Occipital lobe (tissue), 2 donors: ENCODE results near the gene SNAP29. TPM values are rescaled to one million over a fixed set of nuclear protein-coding genes. Genes with fewer than 3 reads are reported as not detected.
"Not testable (repeated sequence)": the region's sequence is repeated elsewhere in the genome, so short reads cannot be mapped to it uniquely, and the experiment has no call there.

Experiments
- DNase-seq: peaks from one replicate; lab custom pipeline; 2025; lab: John Stamatoyannopoulos, UW
- total RNA-seq: library from RNA; depleted of rRNA; stranded (reverse); fragments of >200 nt; gene quantifications from one replicate; pipeline ENCODE4 v1.2.3, GENCODE V29; 2014

The SNAP29 gene
- total RNA-seq, 1 donor from 2014 or later = 6.1 TPM

DNA sequence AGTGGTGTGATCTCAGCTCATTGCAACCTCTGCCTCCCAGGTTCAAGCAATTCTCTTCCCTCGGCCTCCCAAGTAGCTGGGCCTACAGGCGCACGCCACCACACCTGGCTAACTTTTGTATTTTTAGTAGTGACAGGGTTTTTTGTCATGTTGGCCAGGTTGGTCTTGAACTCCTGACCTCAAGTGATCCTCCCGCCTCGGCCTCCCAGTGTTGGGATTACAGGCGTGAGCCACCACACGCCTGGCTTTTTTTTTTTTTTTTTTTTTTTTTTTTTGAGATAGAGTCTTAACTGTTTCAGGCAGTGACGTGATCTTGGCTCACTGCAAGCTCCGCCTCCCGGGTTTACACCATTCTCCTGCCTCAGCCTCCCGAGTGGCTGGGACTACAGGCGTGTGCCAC is 71.6 kb downstream of the SNAP29 start:
- DNase-seq = not testable (repeated sequence)

GRCh38 chr22:20931126-20931654 is 72.4 kb downstream of the SNAP29 start:
- DNase-seq = no peak

GRCh38 chr22:20933910-20934309 is 75.1 kb downstream of the SNAP29 start:
- DNase-seq = no peak

DNA sequence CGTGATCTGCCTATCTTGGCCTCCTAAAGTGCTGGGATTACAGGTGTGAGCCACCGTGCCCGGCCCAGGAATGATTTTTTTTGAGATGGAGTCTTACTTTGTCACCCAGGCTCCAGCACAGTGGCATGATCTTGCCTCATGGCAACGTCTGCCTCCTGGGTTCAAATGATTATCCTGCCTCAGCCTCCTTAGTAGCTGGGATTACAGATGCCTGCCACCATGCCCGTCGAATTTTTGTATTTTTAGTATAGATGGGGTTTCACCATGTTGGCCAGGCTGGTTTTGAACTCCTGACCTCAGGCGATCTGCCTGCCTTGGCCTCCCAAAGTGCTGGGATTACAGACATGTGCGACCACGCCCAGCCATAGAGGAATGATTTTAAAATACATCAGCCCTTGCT is 76.2 kb downstream of the SNAP29 start:
- not testable (repeated sequence) for DNase-seq

- not testable (repeated sequence) for DNase-seq
These were observed 77.2 kb downstream of the SNAP29 start for GRCh38 chr22:20935780-20936539.

GRCh38 chr22:20937031-20937793 is 78.4 kb downstream of the SNAP29 start:
- DNase-seq = no peak

- no peak for DNase-seq
These were observed 79.2 kb downstream of the SNAP29 start for GRCh38 chr22:20937794-20938671.

DNA sequence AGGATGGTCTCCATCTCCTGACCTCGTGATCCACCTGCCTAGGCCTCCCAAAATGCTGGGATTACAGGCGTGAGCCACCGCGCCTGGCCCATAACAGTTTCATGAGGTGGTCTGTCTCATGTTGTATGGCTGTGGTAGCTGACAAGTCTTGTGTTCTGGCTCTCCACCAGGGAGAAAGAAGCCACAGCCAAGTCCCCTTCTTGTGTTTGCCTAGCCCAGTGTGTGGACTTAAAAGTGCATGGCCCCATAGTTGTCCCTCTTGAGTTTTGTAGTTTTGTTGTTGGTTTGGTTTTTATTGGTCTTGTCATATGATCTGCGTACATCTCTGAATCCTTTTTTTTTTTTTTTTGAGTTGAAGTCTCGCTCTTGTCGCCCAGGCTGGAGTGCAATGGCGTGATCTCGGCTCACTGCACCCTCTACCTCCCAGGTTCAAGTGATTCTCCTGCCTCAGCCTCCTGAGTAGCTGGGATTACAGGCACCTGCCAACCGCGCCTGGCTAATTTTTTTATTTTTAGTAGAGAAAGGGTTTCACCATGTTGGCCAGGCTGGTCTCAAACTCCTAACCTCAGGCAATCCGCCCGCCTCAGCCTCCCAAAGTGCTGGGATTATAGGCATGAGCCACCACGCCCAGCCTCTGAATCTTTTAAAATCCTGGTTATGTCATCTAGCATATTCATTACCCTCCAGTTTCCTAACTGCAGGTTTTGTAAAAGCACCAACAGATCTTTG is 80.8 kb downstream of the SNAP29 start:
- not testable (repeated sequence) for DNase-seq

DNA sequence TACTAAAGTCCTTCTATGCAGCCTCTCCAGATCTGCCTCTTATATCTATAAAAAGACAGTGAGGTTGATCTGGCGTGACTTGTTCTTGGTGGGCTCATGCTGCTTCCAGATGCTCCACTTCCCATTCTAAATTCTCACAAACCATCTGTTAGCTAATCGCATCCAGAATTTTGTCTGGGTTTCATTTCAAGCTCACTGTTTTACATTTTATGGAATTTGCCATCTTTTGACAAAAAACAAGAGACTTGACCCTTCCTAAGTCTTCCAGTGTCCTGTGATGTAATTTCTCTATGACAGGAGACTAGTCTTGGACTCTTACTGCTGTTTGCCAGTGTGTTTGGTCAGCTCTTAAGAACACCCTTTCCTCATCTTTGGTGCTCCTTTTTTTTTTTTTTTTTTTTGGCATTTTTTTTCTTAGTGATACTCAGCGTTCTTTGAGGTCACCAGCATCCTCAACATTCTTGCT is 81.4 kb downstream of the SNAP29 start:
- no peak for DNase-seq

Other genes starting within 250 kb of the SNAP29 start
- 2.7 TPM for gene SERPIND1, start 84.9 kb upstream of the SNAP29 start, total RNA-seq
- gene PI4KA, start 196 bp upstream of the SNAP29 start, total RNA-seq = 41.6 TPM
- 58.3 TPM for gene CRKL, start 58.4 kb downstream of the SNAP29 start, total RNA-seq
- 4.2 TPM for gene AIFM3, start 108.2 kb downstream of the SNAP29 start, total RNA-seq
- gene LZTR1, start 123.3 kb downstream of the SNAP29 start, total RNA-seq = 49.3 TPM
- 21.8 TPM for gene THAP7, start 143.1 kb downstream of the SNAP29 start, total RNA-seq
- gene P2RX6, start 156.2 kb downstream of the SNAP29 start, total RNA-seq = not detected
- gene SLC7A4, start 173.6 kb downstream of the SNAP29 start, total RNA-seq = 1.4 TPM
- gene LRRC74B, start 186.9 kb downstream of the SNAP29 start, total RNA-seq = not detected